HepG2 (cell line): ENCODE measurements around the gene CDH13. TPM values are rescaled to one million over a fixed set of nuclear protein-coding genes. Genes with fewer than 3 reads are reported as not detected.

Experiments
- ATAC-seq: fragments of 200-7000 bp; cut with Tn5 transposase; 3 replicates; pipeline ENCODE4 v1.9.1; 2020; ENCODE audit warnings: mild to moderate bottlenecking, moderate library complexity
- BruUV-seq: library from RNA; stranded (reverse); fragments of 400-500 nt; replicated peaks from 2 replicates; lab custom pipeline; 2021; lab: Mats Ljungman, UMichigan
- CTCF ChIA-PET: fragments of 300-600 bp; formaldehyde crosslinking; extraction: SDS; loops from one replicate; lab custom pipeline; 2021; ENCODE audit warnings: low total read pairs, inconsistent platforms, low intra/inter-chr PET ratio; lab: Yijun Ruan, JAX
- POLR2A ChIA-PET: fragments of 350-600 bp; sonication (Branson Sonifier 250); formaldehyde crosslinking; loops from one replicate; lab custom pipeline; 2020; ENCODE audit warnings: antibody characterized with exemption, inconsistent platforms; lab: Yijun Ruan, JAX
- DNase-seq: peaks from one replicate; pipeline ENCODE4 v3.0.0-alpha.2; 2015; ENCODE audit warnings: low spot score
- FAIRE-seq: peaks from 3 replicates; lab custom pipeline; 2011; peaks lifted over from hg19 to GRCh38; lab: Jason Lieb, UNC
- H2AFZ ChIP-seq: one replicate; pipeline ENCODE4 v1.6.1; 2011; ENCODE audit warnings: low read length, inconsistent platforms
- H3K27ac ChIP-seq: fragments of 300-600 bp; 3 replicates; pipeline ENCODE4 v1.8.0; 2011; ENCODE audit warnings: mixed run types, mild to moderate bottlenecking, mixed read lengths, low read length, inconsistent platforms; ENCODE audit not compliant: insufficient read depth; ENCODE audit errors: extremely low read length
- H3K27me3 ChIP-seq, 2 experiments: fragments of 200-600 bp in 1 of 2; 2 replicates in 1 of 2; 3 replicates in 1 of 2; pipeline versions ENCODE4 v1.6.0 to v1.8.0; 2011; ENCODE audit warnings: low read length in 2 of 2, mild to moderate bottlenecking in 2 of 2, moderate library complexity in 2 of 2, inconsistent platforms in 1 of 2; ENCODE audit not compliant: insufficient read depth in 2 of 2, control insufficient read depth in 1 of 2
- H3K36me3 ChIP-seq, 2 experiments: fragments of 200-600 bp in 1 of 2; replicated peaks in 1 of 2; 2 replicates in 1 of 2; 3 replicates in 1 of 2; pipeline versions ENCODE4 v1.5.1 to v1.8.0; 2011; ENCODE audit warnings: low read length in 2 of 2, inconsistent platforms in 1 of 2; ENCODE audit not compliant: insufficient read depth in 2 of 2, control insufficient read depth in 1 of 2
- H3K4me1 ChIP-seq: 2 replicates; pipeline ENCODE4 v1.5.1; 2012; ENCODE audit warnings: low read length, inconsistent platforms; ENCODE audit not compliant: insufficient read depth
- H3K4me2 ChIP-seq: 2 replicates; pipeline ENCODE4 v1.6.0; 2011; ENCODE audit warnings: low read depth, low read length, inconsistent platforms
- H3K4me3 ChIP-seq, 3 experiments: fragments of 200-600 bp in 1 of 3; sonication (generic), shearing (Covaris generic) in 1 of 3; replicated peaks in 1 of 3; 2 replicates each; pipeline ENCODE4 v1.5.1; 2011 to 2016; ENCODE audit warnings: low read length in 3 of 3, inconsistent platforms in 2 of 3, low read depth in 2 of 3, mild to moderate bottlenecking in 2 of 3, control low read depth in 1 of 3, mixed read lengths in 1 of 3; ENCODE audit not compliant: insufficient read depth in 1 of 3
- H3K79me2 ChIP-seq: one replicate; pipeline ENCODE4 v1.6.1; 2011; ENCODE audit warnings: low read length, inconsistent platforms; ENCODE audit not compliant: insufficient read depth
- H3K9ac ChIP-seq: 2 replicates; pipeline ENCODE4 v1.6.0; 2011; ENCODE audit warnings: mild to moderate bottlenecking, low read depth, low read length, inconsistent platforms; ENCODE audit not compliant: insufficient read depth
- H3K9me3 ChIP-seq: 2 replicates; pipeline ENCODE4 v1.5.1; 2012; ENCODE audit warnings: mild to moderate bottlenecking, low read length
- H4K20me1 ChIP-seq: 2 replicates; pipeline ENCODE4 v1.6.0; 2011; ENCODE audit warnings: inconsistent platforms, mild to moderate bottlenecking, low read length, moderate library complexity; ENCODE audit not compliant: insufficient read depth
- HMG20B ChIP-seq: conservative IDR thresholded peaks from 2 replicates; pipeline ENCODE4 v1.6.1; 2016; ENCODE audit warnings: missing genetic modification reagents, missing compliant biosample characterization
- SRSF1 ChIP-seq: fragments of 200-400 bp; formaldehyde crosslinking; optimal IDR thresholded peaks from 2 replicates; pipeline ENCODE3; 2017; ENCODE audit warnings: mild to moderate bottlenecking, low read depth, low read length, moderate library complexity
- ZBTB40 ChIP-seq, 2 experiments: fragments of 450-650 bp in 1 of 2; sonication (generic) in 1 of 2; formaldehyde crosslinking in 1 of 2; IDR thresholded peaks; 2 replicates each; pipeline versions ENCODE4 v1.6.1 to v1.8.0; 2016 to 2022; ENCODE audit warnings: antibody characterized with exemption in 1 of 2, mild to moderate bottlenecking in 1 of 2, missing genetic modification reagents in 1 of 2
- ZFP36 ChIP-seq: fragments of 150-350 bp; IDR thresholded peaks from 2 replicates; pipeline ENCODE4 v1.6.1; 2018; ENCODE audit warnings: borderline replicate concordance, low read length, low read depth; ENCODE audit not compliant: partially characterized antibody
- ZNF224 ChIP-seq: sonication (generic); formaldehyde crosslinking; IDR thresholded peaks from 2 replicates; pipeline ENCODE4 v1.5.0; 2020; ENCODE audit warnings: mild to moderate bottlenecking, missing genetic modification reagents
- ZNF33B ChIP-seq: sonication (generic); formaldehyde crosslinking; IDR thresholded peaks from 2 replicates; pipeline ENCODE4 v1.5.1; 2020; ENCODE audit warnings: mild to moderate bottlenecking, missing genetic modification reagents
- WGBS: methylation state at CpG from one replicate; pipeline ENCODE4 v1.1.6; 2017; ENCODE audit warnings: low lambda C conversion rate; 5-methylcytosine and 5-hydroxymethylcytosine counted together
- in situ Hi-C: cut with HindIII; loops from 2 replicates; pipeline ENCODE4 v1.10.0; 2017; ENCODE audit warnings: low pct_unique_long_range_greater_than_20kb; ENCODE audit not compliant: extremely low pct_ligation_motif_present
- intact Hi-C: fragments of 100-400 bp; cut with micrococcal nuclease; formaldehyde crosslinking; loops from one replicate; pipeline ENCODE4 v1.10.0; 2022; ENCODE audit not compliant: unreplicated experiment
- polyA plus RNA-seq, 8 experiments: library from polyadenylated mRNA; depleted of rRNA in 3 of 8; stranded (reverse) in 7 of 8; unstranded in 1 of 8; fragments of >200 nt; fragmentation: Illumina TruSeq in 4 of 8; extraction: Trizol in 4 of 8; gene quantifications; 2 replicates each; pipeline versions ENCODE4 v1.2.1 to v1.2.3, GENCODE V29; 2011 to 2016; ENCODE audit warnings: low read depth in 4 of 8, missing spikeins in 1 of 8, mixed read lengths in 1 of 8; ENCODE audit not compliant: insufficient read depth in 1 of 8
- total RNA-seq, 5 experiments: library from RNA; depleted of rRNA; stranded (reverse); fragments of >200 nt; fragmentation: Illumina TruSeq; extraction: Trizol; gene quantifications; 2 replicates each; pipeline ENCODE4 v1.2.3, GENCODE V29; 2016; ENCODE audit warnings: low read depth in 1 of 5

Gene CDH13
- total and polyA plus RNA-seq, 2 of the 13 experiments (the other 11 are each of a cell fraction or from before 2014, with no cell fraction given), result not detected

GRCh38 chr16:83011939-83012338 lies 385.2 kb downstream of the CDH13 start:
- DNase-seq, result no peak
- in situ Hi-C loops, result no loop called here
- no peaks in the 10 kb centered on the region for H3K4me1 ChIP-seq
- BruUV-seq, result no TSS peak
- ChIA-PET POLR2A (no interaction called here), CTCF (no interaction called here)
- H3K36me3 ChIP-seq, result no peaks in the 10 kb centered on the region
- no peak overlapping the region for H2AFZ ChIP-seq
- H3K79me2 ChIP-seq, result no peaks in the 10 kb centered on the region
- H3K27me3 ChIP-seq, result no peaks in the 10 kb centered on the region
- H3K4me3 ChIP-seq, result no peak overlapping the region
- TF ChIP-seq ZNF33B (CRISPR knock-in tag) (no peak), ZNF224 (CRISPR knock-in tag) (no peak), HMG20B (no peak)
- no peak overlapping the region for H3K9ac ChIP-seq
- WGBS, result 3% methylated on average over 2 of the region's 2 CpGs
- no peak for FAIRE-seq
- intact Hi-C loops, result no loop called here
- no peaks in the 10 kb centered on the region for H4K20me1 ChIP-seq
- H3K9me3 ChIP-seq, result peaks cover 18% of the 10 kb centered on the region
- H3K4me2 ChIP-seq, result no peak overlapping the region
- no peak for ATAC-seq
- H3K27ac ChIP-seq, result no peak overlapping the region

GRCh38 chr16:83013071-83013470 lies 386.3 kb downstream of the CDH13 start:
- ChIA-PET CTCF (no interaction called here), POLR2A (no interaction called here)
- Histone ChIP-seq H3K27ac (no peak overlapping the region), H3K4me2 (no peak overlapping the region), H3K27me3 (no peaks in the 10 kb centered on the region), H3K79me2 (no peaks in the 10 kb centered on the region), H3K9ac (no peak overlapping the region), H3K36me3 (no peaks in the 10 kb centered on the region), H2AFZ (no peak overlapping the region), H3K4me1 (no peaks in the 10 kb centered on the region), H3K9me3 (peaks cover 10% of the 10 kb centered on the region), H3K4me3 (no peak overlapping the region), H4K20me1 (no peaks in the 10 kb centered on the region)
- no peak for DNase-seq
- in situ Hi-C loops (no loop called here), intact Hi-C loops (no loop called here)
- FAIRE-seq, result no peak
- no peak for TF ChIP-seq ZBTB40 (IDR thresholded peaks at IDR 0.05)
- TF ChIP-seq ZBTB40 (CRISPR knock-in tag; IDR thresholded peaks at IDR 0.05), result peak; percentile 85
- TF ChIP-seq SRSF1, result no peak
- no peak for TF ChIP-seq ZFP36
- 21% methylated on average over 4 of the region's 4 CpGs for WGBS
- no peak for ATAC-seq
- BruUV-seq, result no TSS peak
